NT2/D1 (cell line): ENCODE data around the gene ADSS1.

ENCODE experiments used
- SUZ12 ChIP-seq: IDR thresholded peaks from 2 replicates; pipeline ENCODE4 v1.6.1; 2011; ENCODE audit not compliant: insufficient read length, insufficient read depth; ENCODE audit errors: extremely low read depth
- YY1 ChIP-seq: IDR thresholded peaks from 2 replicates; pipeline ENCODE4 v1.6.1; 2011; ENCODE audit not compliant: insufficient read length, insufficient read depth
- ZNF274 ChIP-seq: IDR thresholded peaks from 2 replicates; pipeline ENCODE4 v1.6.1; 2011; ENCODE audit warnings: mild to moderate bottlenecking, low read depth, low read length

DNA sequence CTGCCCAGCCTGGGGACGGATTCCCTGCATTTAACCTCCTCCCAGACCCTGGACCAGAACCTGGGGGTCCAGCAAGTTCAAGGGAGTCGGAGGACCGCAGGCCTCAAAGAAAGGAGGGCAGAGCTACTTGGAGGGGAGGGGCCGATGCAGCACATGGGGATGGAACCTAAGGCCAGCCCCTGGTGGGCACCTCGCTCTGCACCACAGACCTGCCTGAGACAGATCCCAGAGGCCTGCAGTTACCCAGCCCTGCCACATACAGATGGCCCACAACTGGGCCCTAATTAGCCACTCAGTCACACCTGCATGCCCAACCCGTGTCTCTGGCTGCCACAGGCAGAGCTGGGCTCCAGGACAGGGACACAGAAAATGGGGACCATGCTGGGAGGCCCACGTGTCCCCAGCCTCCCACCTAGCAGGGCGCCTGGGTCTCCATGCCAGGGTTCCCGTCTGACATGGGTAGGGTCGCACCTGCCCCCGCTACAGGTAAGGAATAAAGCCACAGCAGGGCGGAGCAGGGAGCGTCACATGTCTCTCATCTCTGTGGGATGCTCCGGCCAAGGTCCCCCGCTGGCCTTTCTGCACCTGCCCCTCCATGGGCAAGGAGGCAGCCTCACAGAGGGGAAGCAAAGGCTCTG is 54.8 kb downstream of the ADSS1 start:
- TF ChIP-seq ZNF274 (no peak), SUZ12 (no peak), YY1 (no peak)
